Measurements from ENCODE around the gene BNIP3. TPM values are rescaled to one million over a fixed set of nuclear protein-coding genes. Genes with fewer than 3 reads are reported as not detected.

Gene BNIP3
- total and polyA plus RNA-seq, 2 of the 8 experiments (the other 6 are each of a cell fraction or from before 2014, with no cell fraction given) = 25.8 to 58.9 TPM

GRCh38 chr10:132022241-132022640, 40.5 kb upstream of the BNIP3 start (continued):
- TF ChIP-seq CHD7 (IDR thresholded peaks at IDR 0.05; ENCODE audit: insufficient replicate concordance, low read length) (no peak), TBP (IDR thresholded peaks at IDR 0.05; ENCODE audit: low read depth, low read length) (no peak), SIN3A (conservative IDR thresholded peaks at IDR 0.05 in 1 of 2, IDR thresholded peaks at IDR 0.05 in 1 of 2; ENCODE audit: low read depth in 1 of 2, low read length in 2 of 2) (no peak), CHD2 (IDR thresholded peaks at IDR 0.05; ENCODE audit: low read length) (no peak), RNF2 (IDR thresholded peaks at IDR 0.05; ENCODE audit: borderline replicate concordance, low read depth, low read length, missing control alignments, poor library complexity, severe bottlenecking) (no peak), POU5F1 (IDR thresholded peaks at IDR 0.05; ENCODE audit: low read depth, low read length) (no peak), E2F6 (IDR thresholded peaks at IDR 0.05) (no peak), ZNF274 (IDR thresholded peaks at IDR 0.05; ENCODE audit: borderline replicate concordance, extremely low read depth, low read length) (no peak), JUND (IDR thresholded peaks at IDR 0.05; ENCODE audit: low read length) (no peak), TAF1 (IDR thresholded peaks at IDR 0.05; ENCODE audit: low read depth, low read length) (no peak), CTBP2 (IDR thresholded peaks at IDR 0.05; ENCODE audit: borderline replicate concordance, insufficient read depth, insufficient read length, low read length) (no peak)
